GM18907 (cell line): Measurements from ENCODE around the gene LYL1.

Source experiments
- ATAC-seq: cut with Tn5 transposase; IDR thresholded peaks from one replicate; pipeline ENCODE4 v1.9.1; 2021; ENCODE audit warnings: mild to moderate bottlenecking, moderate library complexity; ENCODE audit not compliant: unreplicated experiment

LYL1 gene

DNA sequence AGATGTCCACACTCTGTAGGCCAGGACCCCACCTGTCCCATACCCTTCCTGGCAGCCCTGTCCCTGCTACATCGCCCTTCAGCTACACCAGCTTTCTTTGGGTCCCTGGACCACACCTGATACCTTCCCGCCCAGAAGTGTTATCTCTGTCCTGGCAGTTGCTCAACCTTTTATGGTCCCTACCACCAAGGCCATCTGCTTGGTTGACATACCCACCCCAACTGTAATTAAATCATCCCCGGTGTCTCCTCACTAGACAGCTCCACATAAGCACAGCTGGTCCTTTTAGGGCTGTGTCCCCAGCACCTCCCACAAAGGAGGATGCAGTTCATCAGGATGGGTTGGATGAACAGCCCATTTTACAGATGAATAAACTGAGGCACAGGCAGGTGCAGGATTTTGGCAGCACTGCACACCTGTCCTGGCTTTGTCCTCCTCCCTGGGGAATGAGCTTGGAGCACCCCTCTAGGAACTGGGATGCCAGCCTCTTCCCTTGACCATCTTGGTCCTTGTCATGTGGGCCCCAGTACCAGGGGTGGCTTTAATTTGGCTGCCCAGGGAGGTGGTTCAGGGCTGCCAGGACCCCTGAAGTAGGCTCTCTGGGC, 28.3 kb upstream of the LYL1 start:
- no peak for ATAC-seq

DNA sequence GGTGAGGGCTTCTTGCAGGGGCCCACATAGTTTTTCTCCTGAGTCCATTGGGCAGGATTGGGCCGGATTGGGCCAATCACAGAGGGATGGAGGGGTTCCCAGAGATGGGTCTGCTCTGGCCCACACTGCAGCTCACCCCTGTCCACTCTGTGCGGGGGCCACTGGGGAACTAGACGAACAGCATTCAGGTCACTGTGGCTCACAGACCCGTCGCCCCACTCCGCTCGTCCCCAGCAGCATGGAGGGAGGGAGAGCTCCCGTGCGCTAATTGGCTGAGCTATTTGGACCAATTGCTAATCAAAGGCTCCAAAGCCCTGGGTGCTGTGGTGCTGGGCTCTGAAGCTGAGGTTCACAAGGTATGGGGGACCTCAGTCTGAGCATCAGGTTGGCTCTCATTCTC, 26.7 kb upstream of the LYL1 start:
- ATAC-seq: no peak

GRCh38 chr19:13128583-13128982, 25.9 kb upstream of the LYL1 start:
- no peak for ATAC-seq

GRCh38 chr19:13127811-13128575, 25.3 kb upstream of the LYL1 start:
- no peak for ATAC-seq

GRCh38 chr19:13127051-13127450, 24.4 kb upstream of the LYL1 start:
- no peak for ATAC-seq

DNA sequence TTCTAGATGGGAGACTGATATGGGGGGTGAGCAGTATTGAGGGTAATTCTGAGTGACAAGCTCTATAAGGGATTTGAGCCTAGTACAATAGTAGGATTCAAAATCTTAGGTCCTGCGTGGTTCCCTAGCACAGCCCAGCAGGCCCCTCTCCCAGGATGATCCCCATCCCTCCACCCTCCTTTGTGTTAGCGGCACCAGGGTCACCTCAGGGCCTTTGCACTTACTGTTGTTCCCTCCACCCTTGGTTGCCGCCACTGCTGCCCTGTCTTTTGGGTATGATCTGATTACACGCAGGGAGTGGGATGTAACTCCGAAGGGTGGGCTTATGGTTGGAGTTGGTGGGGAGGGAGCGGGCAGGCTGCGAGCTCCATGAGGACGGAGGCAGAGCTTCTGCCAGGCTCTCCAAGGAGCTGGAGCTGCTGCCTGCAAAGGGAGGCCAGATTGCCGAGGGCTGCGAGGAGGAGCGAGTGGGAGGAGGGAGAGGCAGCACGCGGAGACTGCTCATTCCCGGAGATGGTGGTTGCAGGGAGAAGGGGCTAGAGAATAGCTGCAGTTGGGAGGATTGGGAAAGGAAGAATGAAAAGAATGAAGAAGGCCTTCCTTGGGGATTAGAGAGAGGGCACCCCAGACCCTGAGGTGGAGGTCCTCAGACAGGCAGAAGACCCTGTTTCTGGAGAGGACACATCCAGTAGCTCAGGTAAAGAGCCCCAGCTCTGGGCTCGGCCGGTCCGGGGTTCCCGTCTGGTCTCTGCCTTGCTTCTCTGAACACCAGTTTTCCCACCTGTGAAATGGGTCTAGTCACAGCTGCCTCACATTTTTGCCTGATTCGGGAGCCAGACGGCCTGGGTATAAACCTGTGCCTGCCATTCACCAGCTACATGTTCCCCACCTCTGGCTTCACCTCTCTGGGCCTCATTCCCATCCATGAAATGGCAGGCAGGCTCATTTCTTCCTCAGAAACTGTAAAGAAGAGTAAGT, 20.6 kb upstream of the LYL1 start:
- ATAC-seq: no peak

DNA sequence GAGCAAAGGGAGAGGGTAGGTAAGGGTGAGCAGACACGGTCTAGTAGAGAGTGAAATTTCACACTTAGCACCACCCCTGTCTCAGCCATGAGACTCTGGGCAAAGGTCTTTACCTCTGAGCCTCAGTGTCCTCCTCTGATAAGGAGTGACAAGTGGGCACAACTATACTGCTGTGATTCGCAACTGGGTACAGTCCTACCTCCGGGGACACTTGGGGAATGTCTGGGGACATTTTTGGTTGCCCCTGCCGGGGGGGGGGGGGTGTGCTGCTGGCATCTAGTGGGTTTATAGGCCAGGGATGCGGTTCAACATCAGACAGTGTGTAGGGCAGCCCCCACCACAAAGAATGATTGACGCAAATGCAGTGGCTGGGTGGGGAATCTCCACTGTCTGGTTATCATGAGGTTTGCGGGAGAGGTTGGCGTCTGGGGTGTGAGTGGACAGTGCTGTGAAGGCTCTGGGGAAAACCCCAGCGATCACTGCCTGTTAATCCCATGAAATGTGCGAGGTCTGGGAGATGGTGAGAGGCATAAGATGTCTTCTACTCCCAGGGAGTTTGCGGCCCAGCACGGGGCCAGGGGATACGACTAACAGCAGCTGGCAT, 19.7 kb upstream of the LYL1 start:
- no peak for ATAC-seq

DNA sequence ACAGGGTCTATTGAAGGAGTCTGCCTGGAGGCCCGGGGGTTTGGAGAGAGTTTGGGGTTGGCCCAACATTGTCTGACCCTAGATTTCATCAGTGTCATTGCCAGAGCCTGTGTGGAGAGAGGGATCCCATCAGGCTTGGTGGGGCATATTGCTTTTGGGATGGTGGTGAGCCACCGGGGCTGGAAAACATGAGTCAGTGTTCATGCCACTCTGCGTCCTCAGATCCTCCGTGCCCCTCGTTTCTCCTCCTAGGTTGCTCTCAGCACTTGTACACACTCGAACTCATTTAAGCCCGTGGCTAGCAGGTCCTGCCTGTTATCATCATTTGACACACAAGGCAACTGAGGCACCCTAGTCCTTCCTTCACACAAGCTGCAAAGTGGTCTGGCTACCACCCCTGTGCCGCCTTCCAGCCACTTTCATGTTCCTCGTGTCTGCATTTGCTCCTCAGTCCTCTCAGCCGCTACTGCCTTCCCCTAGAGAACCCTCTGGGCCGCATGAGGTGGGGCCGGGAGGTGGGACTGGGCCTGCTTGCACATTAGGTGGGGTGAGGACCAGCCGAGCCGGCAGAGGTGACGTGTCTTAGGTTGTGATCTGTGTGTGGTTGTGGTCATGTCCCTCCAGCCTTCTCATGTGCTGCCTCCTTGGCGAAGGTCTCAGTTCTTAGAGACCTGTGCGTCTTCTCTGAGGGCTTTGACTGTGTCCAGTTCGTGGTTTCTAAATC, 19.1 kb upstream of the LYL1 start:
- no peak for ATAC-seq

- no peak for ATAC-seq
Observed at GRCh38 chr19:13120817-13121216, 18.2 kb upstream of the LYL1 start.

DNA sequence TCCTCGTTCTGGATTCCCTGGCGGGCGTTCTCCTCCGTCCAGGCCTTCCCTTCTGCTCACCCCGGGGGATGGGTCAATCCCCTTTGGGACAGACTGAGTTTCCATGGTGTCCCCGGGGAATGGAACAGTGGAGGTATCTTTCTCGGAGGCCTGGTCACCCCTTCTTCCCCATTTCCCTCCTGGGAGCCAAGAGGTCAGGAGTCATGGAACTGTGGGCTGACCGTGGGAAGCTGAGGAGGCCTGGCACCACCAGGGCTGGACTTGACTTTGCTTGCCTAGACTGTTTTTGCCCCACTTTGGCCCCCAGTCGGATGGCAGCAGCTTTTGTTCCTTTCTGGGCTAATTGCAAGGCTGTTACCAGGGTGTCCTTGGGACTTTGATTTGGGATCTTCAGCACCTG, 17.4 kb upstream of the LYL1 start:
- no peak for ATAC-seq

GRCh38 chr19:13119627-13120026, 17.0 kb upstream of the LYL1 start:
- no peak for ATAC-seq

GRCh38 chr19:13118424-13119193, 16.0 kb upstream of the LYL1 start:
- ATAC-seq: no peak

GRCh38 chr19:13117772-13118423, 15.2 kb upstream of the LYL1 start, which contains the start of gene NACC1:
NACC1 (plus strand) TSS chr19:13118264; CDS start chr19:13135208, 16,944 bp downstream.
- ATAC-seq: peak; percentile 66

GRCh38 chr19:13117176-13117771, 14.6 kb upstream of the LYL1 start:
- peak; percentile 2 for ATAC-seq

DNA sequence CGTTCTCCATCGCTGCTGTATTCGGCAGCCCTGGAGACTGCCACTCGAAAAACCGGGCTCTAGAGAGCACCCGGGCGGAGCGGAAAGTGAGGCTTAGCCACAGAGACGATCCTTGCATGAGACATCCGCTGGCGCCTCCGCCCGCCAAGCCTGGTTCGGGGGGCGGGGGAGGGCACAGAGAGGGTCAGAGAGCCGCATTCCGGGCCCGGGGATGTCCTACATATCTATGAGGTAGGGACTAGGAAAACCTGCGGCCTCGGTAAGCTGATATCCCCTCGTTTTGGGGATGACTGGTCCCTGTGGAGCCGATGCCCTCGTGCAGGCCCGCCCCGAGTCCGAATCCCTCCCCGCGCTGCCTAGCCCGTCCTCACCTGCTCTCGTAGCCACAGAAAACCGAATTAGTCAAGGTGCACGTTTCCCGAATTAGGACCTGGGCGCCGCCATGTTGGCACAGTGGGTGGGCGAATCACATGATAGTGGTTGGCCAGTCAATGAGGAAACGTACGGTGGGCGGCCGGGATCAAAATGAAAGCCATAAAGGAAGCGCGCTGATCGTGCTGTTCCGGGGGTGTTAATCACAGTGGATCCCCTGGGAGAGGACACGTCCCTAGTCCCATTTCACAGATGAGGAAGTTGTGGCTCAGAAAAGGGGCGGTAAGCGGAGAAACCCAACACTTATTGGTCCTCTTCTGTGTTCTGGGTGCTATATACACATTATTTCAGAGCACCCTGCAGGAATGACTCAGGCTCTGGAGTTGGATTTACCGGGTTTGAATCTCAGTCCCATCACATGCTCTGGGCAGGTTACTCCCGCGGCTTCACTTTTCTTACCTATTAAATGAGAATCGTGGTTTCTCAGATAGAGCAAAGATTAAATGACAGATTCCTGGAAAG, 13.9 kb upstream of the LYL1 start, which contains the start of gene TRMT1:
Gene TRMT1 (minus strand): TSS at position 459 of the 894 bp plus-strand sequence. CDS start 341 bp downstream, at position 118.
- peak; percentile 54 for ATAC-seq

GRCh38 chr19:13115936-13116281, 13.3 kb upstream of the LYL1 start:
- ATAC-seq: no peak

DNA sequence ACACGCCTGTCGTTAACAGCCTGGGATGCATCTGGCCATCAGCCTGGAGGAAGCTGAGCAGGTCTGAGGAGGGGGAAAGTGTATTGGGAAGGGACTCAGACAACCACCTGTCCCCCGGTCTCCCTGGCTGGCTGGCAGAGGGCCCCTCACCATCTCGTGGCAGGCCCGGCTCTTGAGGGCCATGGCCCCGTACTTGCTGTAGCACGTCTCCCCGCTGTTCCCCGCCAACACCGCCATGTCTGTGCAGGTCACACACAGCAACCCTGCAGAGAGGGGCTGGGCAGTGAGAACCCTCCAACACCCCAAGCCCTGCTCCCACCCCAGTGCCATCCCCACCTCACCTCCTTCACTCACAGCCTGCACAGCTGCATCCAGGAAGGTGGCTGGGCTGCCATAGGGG, 9.9 kb upstream of the LYL1 start:
- no peak for ATAC-seq
